ENCODE data around the gene ZYX. TPM values are rescaled to one million over a fixed set of nuclear protein-coding genes. Genes with fewer than 3 reads are reported as not detected.
"Not testable (repeated sequence)": the region's sequence is repeated elsewhere in the genome, so short reads cannot be mapped to it uniquely, and the experiment has no call there.

Gene ZYX
- polyA plus RNA-seq, 1 of the 3 experiments (the other 2 are of a cell fraction), result 271 TPM

- Histone ChIP-seq H3K4me2 (no peak overlapping the region), H3K27ac (ENCODE audit: low read depth in 2 of 2, low read length in 1 of 2) (no peak overlapping the region), H3F3A (replicated peaks; ENCODE audit: insufficient read depth) (peaks cover 9% of the 10 kb centered on the region), H2AFZ (ENCODE audit: low read depth) (no peak overlapping the region), H3K36me3 (replicated peaks in 1 of 2; ENCODE audit: control insufficient read depth in 1 of 2, insufficient read depth in 2 of 2, low read length in 1 of 2) (no peaks in the 10 kb centered on the region), H3K79me2 (ENCODE audit: insufficient read depth) (no peaks in the 10 kb centered on the region), H3K9me2 (no peaks in the 10 kb centered on the region), H3K4me1 (ENCODE audit: control insufficient read depth in 1 of 2, insufficient read depth in 2 of 2, low read depth in 1 of 2, low read length in 1 of 2) (peaks cover 0 to 32% of the 10 kb centered on the region in 2 experiments; a peak in 3 of 4 replicates), H4K20me1 (ENCODE audit: insufficient read depth) (no peaks in the 10 kb centered on the region), H3K9ac (no peak overlapping the region), H3K27me3 (ENCODE audit: insufficient read depth) (no peaks in the 10 kb centered on the region), H3K4me3 (ENCODE audit: low read depth in 2 of 2, low read length in 1 of 2) (no peak overlapping the region), H3K9me3 (no peaks in the 10 kb centered on the region)
- POLR2A ChIA-PET, result no interaction called here
- 83% methylated on average over 5 of the region's 5 CpGs for WGBS (ENCODE audit: low lambda C conversion rate)
- TF ChIP-seq CHD2 (IDR thresholded peaks at IDR 0.05; ENCODE audit: low read length, partially characterized antibody) (no peak), TAF1 (IDR thresholded peaks at IDR 0.05; ENCODE audit: borderline replicate concordance, low read depth, low read length) (0 out of 2 replicates have a peak, but pooled peaks have one; percentile 2)
- DNase-seq, result no peak
- CTCF ChIA-PET, result interaction anchor here (1.2 kb wide), 1 partner anchor 172 kb away, joined by 5 read pairs; no protein-coding TSS in a partner anchor
Observed at GRCh38 chr7:143411976-143412708, 31.0 kb downstream of the ZYX start.

GRCh38 chr7:143413123-143413522, 32.0 kb downstream of the ZYX start:
- Histone ChIP-seq H4K20me1 (ENCODE audit: insufficient read depth) (no peaks in the 10 kb centered on the region), H3K27me3 (ENCODE audit: insufficient read depth) (no peaks in the 10 kb centered on the region), H3K36me3 (replicated peaks in 1 of 2; ENCODE audit: control insufficient read depth in 1 of 2, insufficient read depth in 2 of 2, low read length in 1 of 2) (no peaks in the 10 kb centered on the region), H3K9ac (no peak overlapping the region), H3K4me1 (ENCODE audit: control insufficient read depth in 1 of 2, insufficient read depth in 2 of 2, low read depth in 1 of 2, low read length in 1 of 2) (peaks cover 0 to 22% of the 10 kb centered on the region in 2 experiments; a peak in 2 of 4 replicates), H3K79me2 (ENCODE audit: insufficient read depth) (no peaks in the 10 kb centered on the region), H3K4me3 (ENCODE audit: low read depth in 2 of 2, low read length in 1 of 2) (no peak overlapping the region), H2AFZ (ENCODE audit: low read depth) (no peak overlapping the region), H3F3A (replicated peaks; ENCODE audit: insufficient read depth) (peaks cover 9% of the 10 kb centered on the region), H3K9me3 (no peaks in the 10 kb centered on the region), H3K9me2 (no peaks in the 10 kb centered on the region), H3K27ac (ENCODE audit: low read depth in 2 of 2, low read length in 1 of 2) (no peak overlapping the region), H3K4me2 (no peak overlapping the region)
- ChIA-PET CTCF (no interaction called here), POLR2A (no interaction called here)
- no peak for TF ChIP-seq FOSL2 (IDR thresholded peaks at IDR 0.05; ENCODE audit: borderline replicate concordance, low read depth)
- no peak for DNase-seq
- 83% methylated on average over 8 of the region's 8 CpGs for WGBS (ENCODE audit: low lambda C conversion rate)

DNA sequence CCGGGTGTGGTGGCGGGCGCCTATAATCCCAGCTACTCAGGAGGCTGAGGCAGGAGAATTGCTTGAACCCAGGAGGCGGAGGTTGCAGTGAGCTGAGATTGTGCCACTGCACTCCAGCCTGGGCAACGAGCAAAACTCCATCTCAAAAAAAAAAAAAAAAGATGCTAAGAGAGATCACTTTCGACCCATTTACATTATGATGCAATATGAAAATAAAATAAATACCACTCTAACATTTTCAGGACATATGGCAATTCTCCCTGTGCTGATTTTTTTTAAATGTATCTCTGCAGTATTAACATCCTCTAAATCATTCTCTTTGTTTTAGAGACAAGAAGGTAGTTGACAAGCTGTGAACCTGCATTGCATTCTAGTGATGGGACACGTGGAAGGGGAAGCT, 34.1 kb downstream of the ZYX start:
- peak; percentile 51; the same call in 1 of the 2 replicates for TF ChIP-seq MAX (IDR thresholded peaks at IDR 0.05; ENCODE audit: low read depth)
- H3K4me3 ChIP-seq (ENCODE audit: low read depth in 2 of 2, low read length in 1 of 2); DNase-seq; H3K9me3 ChIP-seq; H3K79me2 ChIP-seq (ENCODE audit: insufficient read depth); H3F3A ChIP-seq (replicated peaks; ENCODE audit: insufficient read depth); H3K9ac ChIP-seq; H3K9me2 ChIP-seq; H3K27me3 ChIP-seq (ENCODE audit: insufficient read depth); POLR2A ChIA-PET; H4K20me1 ChIP-seq (ENCODE audit: insufficient read depth); H3K36me3 ChIP-seq (replicated peaks in 1 of 2; ENCODE audit: control insufficient read depth in 1 of 2, insufficient read depth in 2 of 2, low read length in 1 of 2): not testable (repeated sequence)
- H2AFZ ChIP-seq (ENCODE audit: low read depth), result peak overlapping the region; percentile 2; the same call in 1 of the 2 replicates
- H3K4me1 ChIP-seq (ENCODE audit: control insufficient read depth in 1 of 2, insufficient read depth in 2 of 2, low read depth in 1 of 2, low read length in 1 of 2), result peaks cover 0 to 18% of the 10 kb centered on the region in 2 experiments; a peak in 2 of 4 replicates
- peak overlapping the region; percentile 32 for H3K4me2 ChIP-seq
- CTCF ChIA-PET, result interaction anchor here (0.6 to 5.8 kb wide), 11 partner anchors 9 to 200 kb away, joined by 3 to 125 read pairs (median 7); partner anchors contain the start of gene ZYX
- peak overlapping the region in 1 of 2 experiments; percentile 76; a peak in 3 of 4 replicates for H3K27ac ChIP-seq (ENCODE audit: low read depth in 2 of 2, low read length in 1 of 2)
- WGBS (ENCODE audit: low lambda C conversion rate), result 60% methylated on average over 7 of the region's 7 CpGs
